DMS 273 (cell line): ENCODE data around the gene AWAT2.
A peak's percentile ranks its signal among the peaks of the same experiment; 100 is the strongest.

Experiments used
- DNase-seq: peaks from one replicate; lab custom pipeline; 2025; ENCODE audit not compliant: unreplicated experiment; lab: John Stamatoyannopoulos, UW

Gene AWAT2, protein sequence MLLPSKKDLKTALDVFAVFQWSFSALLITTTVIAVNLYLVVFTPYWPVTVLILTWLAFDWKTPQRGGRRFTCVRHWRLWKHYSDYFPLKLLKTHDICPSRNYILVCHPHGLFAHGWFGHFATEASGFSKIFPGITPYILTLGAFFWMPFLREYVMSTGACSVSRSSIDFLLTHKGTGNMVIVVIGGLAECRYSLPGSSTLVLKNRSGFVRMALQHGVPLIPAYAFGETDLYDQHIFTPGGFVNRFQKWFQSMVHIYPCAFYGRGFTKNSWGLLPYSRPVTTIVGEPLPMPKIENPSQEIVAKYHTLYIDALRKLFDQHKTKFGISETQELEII

GRCh38 chrX:70049925-70050324 lies at the start of gene AWAT2:
Gene AWAT2, minus strand, starts transcription at chrX:70049938. Its CDS starts 6 bp downstream, at chrX:70049932.
- no peak for DNase-seq

GRCh38 chrX:70096052-70096451 lies 46.3 kb upstream of the AWAT2 start:
- DNase-seq: peak; percentile 47

GRCh38 chrX:70092247-70092646 lies 42.5 kb upstream of the AWAT2 start:
- DNase-seq: no peak

DNA sequence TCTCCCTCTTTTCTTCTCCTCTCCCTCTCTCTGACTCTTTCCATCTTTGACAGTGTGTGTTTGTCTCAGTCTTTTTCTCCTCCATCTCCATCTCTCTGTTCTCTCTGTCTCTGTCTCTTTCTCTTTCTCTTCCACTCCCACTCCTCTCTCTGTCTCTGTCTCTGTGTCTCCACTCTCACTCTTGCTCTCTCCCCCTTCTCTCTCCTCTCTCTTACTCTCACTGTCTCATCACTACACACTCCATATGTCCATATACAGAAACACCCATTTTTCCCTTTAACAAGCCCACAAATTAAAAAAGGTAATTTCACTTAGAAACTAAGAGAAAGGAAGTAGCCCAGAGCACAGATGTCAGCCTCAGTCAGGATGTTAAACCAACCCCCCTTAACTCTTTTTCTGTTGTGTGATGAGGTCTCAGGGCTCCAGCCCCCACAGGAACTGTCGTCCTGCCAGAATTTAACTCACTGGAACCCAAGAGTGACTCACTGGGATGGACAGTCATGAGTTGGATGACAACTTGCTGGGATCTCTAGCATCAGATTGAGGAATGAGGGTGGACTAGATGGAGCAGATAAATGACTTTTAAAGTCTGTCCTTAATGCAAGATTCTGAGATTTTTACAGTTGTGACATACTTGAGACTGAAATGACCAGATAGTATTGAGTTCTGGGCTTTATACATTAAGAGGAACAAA lies 40.0 kb upstream of the AWAT2 start:
- DNase-seq: no peak

GRCh38 chrX:70088751-70089150 lies 39.0 kb upstream of the AWAT2 start:
- DNase-seq: no peak

- DNase-seq: peak; percentile 67
These were observed 38.3 kb upstream of the AWAT2 start for GRCh38 chrX:70087857-70088630.

DNA sequence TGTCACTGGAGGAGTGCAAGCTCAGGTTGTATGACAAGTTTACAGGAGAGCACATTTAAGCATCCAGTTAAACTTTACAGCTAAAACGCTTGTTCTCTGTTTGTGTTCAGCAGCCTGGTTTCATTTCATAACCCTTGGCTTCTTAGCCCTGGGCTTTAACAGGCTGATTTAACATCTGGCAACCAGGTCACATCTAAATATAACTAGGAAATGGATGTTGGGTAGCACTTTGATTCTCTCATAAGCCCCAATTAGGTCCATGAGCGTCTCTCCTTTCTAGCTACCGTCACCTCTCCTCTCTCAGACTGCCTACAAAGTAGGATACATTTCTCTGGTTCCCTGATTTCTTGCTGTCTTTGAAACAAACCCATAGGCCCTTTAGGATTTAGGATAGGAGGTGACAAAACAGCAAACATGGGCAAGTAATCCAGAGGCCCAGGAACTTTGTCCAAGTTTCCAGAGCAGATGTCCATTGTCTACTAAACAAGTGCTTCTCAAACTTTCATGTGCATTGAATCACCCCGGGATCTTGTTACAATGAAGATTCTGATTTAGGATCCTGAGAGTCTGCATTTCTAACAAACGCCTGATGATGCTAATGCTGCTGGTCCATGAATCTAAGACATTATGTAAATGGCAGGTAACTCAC lies 35.0 kb upstream of the AWAT2 start:
- DNase-seq: no peak

DNA sequence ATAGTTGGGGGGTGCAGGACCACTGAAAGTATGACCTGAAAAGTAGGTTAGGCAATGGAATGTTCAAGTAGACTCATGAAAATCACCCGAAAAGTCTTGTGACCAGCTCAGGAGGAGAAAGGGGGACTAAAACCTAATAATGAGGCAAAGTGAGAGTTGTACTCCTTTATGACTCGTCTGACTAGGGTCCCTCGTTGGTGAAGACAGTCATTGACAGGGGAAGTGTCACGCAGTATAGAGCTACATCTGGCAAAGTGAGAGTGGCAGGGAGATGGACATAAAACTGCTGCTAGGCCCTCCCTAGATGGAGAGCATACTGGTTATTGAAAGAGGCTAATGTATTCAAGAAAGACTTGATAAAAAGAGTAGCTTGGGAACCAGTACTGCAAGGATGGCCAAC lies 33.0 kb upstream of the AWAT2 start:
- no peak for DNase-seq

DNA sequence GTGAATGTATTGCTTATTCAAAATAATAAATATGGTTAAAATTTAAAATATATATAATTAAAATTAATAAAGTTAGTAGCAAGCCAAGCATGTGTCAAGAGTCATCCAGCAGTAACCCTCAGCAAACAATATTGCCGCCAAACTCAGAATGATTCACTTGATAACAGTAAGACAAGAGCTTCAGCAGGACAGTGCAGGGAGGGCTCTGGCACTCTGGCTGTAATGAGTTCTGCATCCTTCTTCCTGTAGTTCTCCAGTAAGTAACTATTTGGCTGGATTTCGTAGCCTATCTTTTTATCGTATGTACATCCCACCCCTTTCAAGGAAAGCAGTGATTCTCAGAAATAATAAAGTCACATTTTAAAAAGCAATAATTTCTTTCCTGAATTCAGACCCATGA lies 30.1 kb upstream of the AWAT2 start:
- DNase-seq: no peak

- no peak for DNase-seq
These were observed 29.6 kb upstream of the AWAT2 start for GRCh38 chrX:70079297-70079696.

GRCh38 chrX:70066646-70067045 lies 16.9 kb upstream of the AWAT2 start:
- no peak for DNase-seq

DNA sequence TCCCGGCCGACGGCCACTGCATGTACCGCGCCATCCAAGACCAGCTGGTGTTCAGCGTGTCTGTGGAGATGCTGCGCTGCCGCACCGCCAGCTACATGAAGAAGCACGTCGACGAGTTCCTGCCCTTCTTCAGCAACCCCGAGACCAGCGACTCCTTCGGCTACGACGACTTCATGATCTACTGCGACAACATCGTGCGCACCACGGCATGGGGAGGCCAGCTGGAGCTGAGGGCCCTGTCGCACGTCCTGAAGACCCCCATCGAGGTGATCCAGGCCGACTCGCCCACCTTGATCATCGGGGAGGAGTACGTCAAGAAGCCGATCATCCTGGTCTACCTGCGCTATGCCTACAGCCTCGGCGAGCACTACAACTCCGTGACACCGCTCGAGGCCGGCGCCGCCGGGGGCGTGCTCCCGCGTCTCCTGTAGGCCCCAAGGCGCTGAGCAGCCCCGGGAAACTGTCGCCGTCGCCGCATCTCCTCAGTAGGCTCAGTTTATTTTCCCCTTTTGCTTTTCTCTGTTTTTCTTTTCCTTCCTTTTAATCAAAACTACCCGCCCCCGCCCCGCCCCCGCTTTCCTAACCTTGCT lies 13.3 kb upstream of the AWAT2 start:
- no peak for DNase-seq

GRCh38 chrX:70062076-70062475 lies 12.3 kb upstream of the AWAT2 start, which contains the start of gene OTUD6A:
Gene OTUD6A, plus strand, starts transcription at chrX:70062457. Its CDS starts 68 bp downstream, at chrX:70062525.
- no peak for DNase-seq

DNA sequence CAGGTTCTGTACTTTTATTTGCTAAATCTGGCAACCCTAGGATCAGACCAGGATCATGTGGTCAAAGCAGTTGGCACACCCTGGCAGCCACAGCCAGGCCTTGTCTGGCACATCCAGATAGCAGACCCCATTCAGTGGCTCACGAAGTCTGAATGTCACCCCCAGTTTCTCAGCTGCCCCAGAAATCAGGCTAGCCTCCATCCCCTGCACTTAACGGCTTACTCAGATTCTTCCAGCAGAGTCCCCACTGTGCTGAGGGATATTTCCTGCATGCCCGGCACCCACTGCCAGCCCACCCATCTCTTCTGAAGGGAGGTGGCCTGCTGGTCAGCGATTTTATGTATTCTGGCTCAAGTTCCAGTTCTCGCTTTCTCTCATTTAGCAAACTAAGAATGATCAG lies 4.7 kb upstream of the AWAT2 start:
- no peak for DNase-seq

DNA sequence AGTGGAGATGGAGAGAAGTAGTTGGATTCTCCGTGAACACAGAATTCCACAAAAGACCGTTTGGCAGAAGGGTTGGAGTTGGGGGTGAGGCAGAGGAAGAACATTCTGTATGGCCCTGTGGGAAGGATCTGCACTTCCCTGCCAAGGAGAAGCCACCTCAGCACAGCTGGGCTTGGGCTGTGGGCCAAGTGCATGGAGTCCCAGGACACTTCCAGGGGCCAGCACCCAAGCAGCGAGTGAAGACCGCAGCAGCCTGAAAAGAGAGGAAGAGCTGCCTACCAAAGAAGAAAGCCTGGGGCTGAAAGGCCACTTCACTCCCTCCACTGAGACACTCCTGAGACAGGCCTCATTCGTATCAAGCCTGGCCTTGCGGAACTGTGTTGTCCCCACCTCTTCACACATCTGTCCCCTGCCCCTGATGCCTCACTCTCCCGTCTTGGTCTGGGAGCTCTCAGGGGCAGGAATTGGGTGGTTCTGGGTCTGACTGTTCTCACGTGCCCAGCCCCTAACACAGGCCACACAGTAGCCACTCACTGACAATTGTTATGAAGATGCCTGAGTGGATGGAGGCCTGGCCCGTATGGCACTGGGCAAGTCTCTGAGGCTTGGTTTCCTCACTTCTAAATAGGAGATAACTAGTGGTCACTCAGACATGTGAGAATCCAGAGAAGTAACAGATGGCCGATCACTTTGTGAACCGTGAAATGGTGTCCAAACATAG lies 3.3 kb upstream of the AWAT2 start:
- no peak for DNase-seq

DNA sequence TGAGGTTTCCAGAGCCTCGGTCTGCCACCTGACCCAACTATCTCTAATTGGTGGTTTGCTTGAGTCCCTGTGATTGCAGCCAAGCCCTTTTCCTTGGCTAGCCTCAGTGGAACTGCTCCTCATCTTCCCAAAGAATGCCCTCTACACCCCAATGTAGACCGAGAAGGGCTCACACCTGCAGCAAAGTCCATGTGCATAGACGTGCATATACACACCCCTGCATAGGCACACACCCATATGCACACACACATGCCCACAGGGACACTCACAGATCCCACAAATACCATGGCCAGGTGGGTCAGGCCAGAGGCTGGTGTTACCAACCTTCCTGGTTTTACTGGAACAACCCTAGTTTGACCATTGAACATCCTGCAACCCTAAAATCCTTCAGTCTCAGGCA lies 332 bp downstream of the AWAT2 start:
- DNase-seq: no peak

DNA sequence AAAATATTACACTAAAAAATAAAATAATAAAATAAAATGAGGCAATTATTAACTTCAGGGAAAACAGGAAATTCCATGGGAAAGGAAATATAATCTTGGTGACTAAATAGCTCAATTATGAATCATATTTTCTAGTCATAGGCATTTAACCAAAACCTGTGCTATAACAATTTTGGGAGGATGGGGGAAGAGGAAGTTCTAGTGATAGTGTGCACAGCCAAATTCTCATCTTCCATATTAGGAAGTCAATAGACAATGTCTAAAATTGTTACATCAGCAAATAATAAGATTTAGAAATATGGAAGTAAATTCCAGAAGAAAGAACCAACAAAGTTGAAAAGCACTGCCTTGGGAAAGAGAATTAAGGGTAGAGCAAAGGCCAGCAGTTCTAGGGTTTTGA lies 2.8 kb downstream of the AWAT2 start:
- DNase-seq: no peak

- peak; percentile 41 for DNase-seq
These were observed 5.0 kb downstream of the AWAT2 start for GRCh38 chrX:70044541-70045245.

DNA sequence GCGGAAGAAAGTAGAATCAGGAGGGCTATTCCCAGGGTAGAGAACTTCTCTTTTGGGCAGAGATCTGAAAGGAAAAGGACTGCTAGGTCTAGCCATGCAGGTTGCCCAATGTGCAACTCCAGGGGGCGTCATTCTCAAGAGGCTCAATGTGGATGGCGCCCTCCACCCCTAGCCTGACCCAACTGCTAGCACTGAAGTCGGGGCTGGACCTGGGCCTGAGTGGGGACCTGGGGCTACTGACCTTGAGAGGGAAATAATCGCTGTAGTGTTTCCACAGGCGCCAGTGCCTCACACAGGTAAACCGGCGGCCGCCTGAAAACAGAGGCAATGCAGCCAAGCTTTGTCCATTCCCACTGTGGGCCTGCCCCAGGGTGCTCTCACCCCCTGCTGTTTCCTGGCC lies 6.1 kb downstream of the AWAT2 start:
- no peak for DNase-seq
